ENCODE results near the gene MYO1E.
"Not testable (repeated sequence)": the region's sequence is repeated elsewhere in the genome, so short reads cannot be mapped to it uniquely, and the experiment has no call there.

The MYO1E gene

DNA sequence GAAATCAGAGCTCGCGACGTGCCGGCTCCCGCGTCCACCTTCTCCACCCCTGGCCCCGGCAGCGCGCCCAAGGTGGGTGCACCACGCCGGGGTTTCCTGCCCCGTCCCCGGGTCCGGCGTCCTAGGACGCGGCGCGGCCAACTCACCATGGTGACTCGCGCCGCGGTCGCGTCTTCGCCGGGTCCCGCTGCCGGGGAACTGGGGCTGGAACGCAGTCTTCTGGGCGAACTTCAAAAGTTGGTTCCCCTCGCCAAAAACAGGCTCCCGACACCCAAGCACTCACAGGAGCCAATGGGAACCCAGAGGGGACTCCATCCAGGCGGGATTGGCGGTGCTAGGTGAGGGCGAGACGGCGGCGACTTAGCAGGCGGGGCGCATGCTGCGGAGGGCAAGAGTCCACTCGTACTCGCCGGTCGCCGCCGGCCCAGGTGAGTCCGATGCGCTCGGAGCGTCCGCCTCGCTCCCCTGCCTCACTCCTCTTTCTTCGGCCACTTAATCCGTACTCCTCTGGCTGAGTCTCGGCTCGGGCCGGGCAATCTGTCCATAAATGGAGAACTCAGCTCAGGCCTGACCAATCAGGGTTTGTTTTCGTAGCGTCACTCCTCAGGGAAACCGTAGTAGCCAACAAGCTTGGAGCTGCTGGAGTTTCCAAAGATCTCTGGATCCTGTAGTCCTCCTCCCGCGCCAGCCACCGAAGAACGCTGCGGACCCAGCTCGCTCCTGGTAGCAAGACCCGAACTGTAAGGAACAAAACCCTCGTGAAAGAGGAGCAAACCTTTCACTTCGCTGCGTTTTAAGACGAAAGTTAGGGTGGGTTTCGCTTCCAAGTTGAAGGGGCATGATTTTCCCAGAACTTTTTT lies at the start of gene MYO1E:
TSS of gene MYO1E (minus strand) at position 520 of the 860 bp plus-strand sequence. CDS start at position 149, 371 bp downstream.
- DNase-seq = peak; percentile 97

DNA sequence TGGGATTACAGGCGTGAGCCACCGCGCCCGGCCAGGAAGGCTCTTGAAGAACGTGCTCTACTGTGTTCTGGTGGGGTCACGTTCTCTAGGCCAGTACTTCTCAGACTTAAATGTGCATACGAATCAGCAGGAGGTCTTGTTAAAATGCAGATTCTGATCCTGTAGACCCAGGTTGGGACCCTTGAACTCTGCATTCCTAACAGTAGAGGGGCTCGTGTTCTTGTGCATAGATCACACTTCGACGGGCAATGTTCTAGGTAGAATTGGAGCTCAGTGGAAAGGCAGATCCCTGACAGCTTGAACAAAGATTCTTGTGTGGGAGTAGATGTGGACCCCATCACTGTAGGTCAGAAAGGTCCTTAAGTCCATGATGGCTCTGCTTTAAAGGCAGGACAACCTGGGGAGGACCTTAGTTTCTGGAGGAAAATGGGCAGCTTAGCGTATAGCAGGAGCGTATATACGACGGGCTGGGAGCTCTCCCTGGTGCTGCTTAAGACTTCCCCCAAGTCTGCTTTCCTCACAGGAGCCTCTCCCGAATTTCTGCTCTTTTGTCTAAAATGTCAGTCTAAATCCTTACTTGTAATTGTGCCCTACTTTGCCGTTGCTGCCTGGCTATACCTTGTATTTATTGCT lies 48.4 kb upstream of the MYO1E start:
- DNase-seq = peak; percentile 30

DNA sequence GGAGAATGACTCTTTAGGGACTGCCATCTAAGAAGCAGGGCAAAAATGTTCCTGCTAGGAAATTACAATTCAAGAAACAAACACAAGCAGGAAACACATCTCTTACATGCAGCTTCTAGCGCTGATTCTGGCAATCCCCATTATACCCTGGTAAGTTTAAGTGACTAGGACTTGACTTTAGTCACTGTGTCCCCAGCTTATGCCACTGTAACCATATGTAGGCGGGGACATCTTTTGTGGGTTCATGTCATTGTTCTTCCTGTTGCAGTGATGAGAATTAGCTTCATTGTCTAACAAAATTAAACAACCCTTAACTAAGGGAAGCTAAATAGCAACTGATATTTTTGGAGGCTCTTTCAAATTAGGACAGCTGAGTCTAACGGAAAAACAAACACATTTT lies 47.4 kb upstream of the MYO1E start:
- DNase-seq = no peak

DNA sequence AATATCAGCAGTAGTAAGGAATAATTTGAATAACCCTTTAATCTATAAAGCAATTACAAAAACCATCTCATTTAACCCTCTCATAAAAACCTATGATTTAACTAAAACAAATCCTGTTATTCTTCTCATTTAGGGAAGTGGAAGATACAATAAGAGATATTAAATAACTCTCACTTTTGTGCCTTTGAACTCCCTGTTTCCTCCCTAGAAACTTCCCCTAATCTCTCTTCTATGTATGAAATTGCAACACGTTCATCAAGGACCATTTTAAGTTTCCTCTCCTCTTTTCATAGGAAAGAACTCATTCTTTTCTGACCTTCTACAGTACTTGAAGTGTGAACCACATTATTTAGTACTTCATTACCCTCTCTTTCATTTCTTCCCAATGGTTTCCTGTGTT lies 46.5 kb upstream of the MYO1E start:
- DNase-seq = no peak

DNA sequence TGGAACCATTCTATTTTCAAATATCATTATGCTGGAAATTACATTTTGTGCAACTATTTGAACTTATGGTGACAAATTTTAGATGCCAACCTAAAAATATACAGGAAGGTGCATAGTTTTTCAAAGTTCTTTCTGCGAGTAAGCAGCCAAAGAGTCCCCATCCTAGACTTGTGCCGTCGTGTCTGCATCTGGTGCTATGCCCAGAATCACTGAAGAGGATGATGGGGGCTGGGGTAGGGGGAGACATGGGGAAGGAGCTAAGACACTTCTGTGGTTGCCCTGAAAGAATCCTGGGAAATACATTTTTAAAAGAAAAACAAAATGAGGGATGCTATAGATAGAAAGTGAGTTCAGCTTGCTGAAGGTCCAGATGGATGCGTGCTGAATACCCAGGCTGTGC lies 44.1 kb upstream of the MYO1E start:
- no peak for DNase-seq

DNA sequence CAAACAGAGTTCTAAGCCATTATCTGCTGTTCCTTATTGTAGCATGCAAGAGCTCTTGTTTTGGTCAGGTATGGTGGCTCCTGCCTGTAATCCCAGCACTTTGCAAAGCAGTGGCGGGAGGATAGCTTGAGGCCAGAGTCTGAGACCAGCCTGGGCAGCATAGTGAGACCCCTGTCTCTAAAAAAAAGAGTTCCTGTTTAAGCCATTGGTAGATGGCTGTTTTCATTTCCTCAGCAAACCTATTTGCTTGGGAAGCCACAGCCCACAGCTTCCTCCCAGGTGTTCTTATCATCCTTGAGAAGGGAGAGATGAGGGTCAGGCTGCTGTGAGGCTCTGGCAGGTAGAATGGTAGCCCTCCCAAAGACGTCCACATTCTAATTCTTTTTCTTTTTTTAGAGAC lies 40.9 kb upstream of the MYO1E start:
- DNase-seq = no peak

DNA sequence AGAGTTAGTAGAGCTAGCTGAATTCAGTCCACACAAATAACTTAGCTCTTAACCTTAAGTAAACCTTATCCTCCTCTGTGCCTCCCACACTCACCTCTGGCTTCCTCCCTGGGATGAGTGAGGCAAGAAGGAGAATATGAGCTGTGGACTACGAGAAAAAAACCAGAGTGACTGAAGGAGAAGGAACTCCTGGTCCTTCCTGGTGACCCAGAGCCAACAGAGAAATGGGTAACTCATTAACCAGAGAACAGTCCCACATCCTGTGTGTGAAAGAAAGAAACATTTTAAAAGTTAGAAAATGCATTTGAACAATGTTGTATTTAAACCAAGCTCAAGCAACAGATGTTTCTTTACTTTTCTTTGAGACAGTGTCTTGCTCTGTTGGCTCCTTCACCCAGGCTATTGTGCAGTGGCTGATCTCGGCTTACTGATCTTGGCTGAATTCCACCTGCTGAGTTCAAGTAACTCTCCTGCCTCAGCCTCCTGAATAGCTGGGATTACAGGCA lies 37.8 kb upstream of the MYO1E start:
- DNase-seq = no peak

DNA sequence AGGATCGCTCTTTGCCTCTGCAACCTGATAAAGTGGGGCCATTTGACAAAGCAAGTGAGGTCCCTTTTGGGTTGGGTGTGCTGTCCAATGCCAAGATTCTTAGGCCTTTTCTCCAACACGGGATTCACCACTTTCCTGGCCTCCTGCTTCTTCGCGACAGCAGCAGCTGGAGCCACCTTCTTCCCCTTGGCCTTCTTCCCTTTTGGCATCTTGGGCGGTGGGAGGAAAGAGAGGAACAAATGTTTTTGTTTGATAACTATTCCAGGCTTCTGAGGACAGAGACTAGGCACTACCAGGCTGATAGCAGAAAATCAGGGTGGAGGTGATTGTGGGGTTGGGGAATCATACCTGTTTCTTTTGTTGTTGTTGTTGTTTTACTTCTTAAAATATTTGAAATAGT lies 35.3 kb upstream of the MYO1E start:
- DNase-seq = no peak

DNA sequence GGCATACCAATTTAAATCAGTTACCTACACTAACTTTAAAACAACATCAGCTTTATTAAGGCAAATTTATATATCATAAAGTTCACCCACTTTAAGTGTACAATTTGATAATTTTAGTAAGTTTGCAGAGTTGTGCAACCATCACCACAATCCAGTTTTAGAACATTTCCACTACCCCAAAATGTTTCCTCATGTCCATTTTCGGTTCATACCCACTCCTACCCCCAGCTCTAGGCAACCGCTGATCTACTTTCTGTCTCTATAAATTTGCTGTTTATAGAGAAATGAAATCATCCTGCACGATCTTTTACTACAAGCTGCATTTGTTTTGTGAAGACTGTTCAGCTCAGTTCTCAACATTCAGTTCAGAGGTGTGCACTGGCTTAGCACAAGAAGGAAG lies 33.8 kb upstream of the MYO1E start:
- DNase-seq = no peak

DNA sequence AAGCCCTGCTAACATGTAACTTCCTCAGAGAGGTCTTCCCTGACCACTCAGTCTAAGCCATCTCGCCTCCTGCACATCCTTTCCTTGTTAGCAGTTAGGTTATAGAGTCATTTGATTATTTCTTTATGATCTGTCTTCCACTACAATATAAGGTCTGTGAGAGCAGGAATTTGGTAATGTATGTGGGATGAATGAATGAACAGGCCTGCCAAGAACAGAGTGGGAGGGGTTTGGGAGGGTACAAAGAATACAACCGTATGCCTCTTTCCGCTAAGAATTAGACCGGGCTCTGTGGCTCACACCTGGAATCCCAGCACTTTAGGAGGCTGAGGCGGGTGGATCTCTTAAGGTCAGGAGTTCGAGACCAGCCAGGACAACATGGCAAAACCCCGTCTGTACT lies 32.4 kb upstream of the MYO1E start:
- no peak for DNase-seq

DNA sequence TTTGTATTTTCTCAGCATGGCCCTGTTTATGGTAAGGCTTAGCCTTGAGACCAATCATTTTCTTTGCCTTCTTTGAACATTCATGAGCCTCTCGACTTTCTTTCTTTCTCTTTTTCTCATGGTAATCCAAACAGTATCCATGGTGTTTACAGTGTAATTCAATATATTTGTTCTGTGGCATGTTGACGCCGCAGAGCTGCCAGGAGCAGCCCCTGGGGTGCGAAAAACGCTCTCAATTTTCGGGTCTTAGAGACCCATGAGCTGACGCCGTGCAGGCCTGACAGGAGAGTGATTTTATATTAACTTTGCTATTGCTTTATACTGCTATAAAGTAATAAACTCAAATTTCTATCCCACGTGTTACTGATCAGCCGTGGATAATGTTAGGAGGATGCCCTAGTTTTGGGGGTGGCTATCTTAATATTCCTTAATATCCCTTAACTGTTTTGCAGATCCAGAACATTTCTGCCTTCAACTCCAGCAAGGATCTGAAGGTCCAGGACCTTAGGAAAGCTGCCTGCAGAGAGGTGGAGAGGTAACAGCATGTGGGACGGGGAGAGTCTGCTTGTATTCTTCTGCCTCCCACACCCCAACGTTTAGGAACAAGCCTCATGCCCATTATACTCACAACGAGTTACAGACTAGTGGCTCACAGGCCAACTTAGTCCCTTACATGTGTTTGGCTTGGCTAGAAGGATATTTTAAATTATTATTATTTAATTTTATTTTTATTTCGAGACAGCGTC lies 29.3 kb upstream of the MYO1E start:
- DNase-seq = no peak

DNA sequence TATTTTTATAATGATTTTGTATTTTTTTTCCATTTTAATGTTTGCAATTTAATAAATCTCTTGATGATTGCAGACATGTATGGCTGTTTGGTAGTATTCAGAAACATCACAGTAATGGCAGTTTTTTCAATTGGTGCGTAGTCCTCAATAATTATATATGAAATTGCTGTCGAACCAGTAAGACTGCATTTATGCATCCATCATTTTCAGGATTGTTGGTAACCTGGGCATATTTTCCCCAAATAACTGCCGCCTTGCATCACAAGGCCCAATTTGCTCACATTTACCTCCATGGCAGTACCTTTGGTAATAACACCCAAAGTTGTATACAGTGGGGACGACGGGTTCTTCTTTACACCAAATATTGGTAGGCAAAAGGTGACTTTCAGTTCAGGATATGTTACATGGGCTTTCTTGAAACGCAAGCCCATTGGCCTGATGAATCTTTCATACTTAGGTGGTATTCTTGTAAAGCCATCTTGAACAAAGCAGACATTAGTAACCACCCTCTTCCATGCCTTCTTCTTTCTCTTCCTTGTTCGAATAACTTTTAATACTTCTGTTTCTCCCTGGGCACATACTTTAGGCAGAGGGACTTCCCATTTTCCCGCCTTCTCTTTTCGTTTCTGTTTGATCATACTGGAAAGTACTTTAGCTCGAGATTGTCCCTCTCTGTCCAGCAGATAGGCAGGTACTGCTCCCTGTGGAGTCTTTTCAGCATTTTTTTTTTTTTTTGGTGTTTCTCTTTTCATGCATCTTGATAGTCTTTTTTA lies 28.6 kb upstream of the MYO1E start:
- DNase-seq = not testable (repeated sequence)

DNA sequence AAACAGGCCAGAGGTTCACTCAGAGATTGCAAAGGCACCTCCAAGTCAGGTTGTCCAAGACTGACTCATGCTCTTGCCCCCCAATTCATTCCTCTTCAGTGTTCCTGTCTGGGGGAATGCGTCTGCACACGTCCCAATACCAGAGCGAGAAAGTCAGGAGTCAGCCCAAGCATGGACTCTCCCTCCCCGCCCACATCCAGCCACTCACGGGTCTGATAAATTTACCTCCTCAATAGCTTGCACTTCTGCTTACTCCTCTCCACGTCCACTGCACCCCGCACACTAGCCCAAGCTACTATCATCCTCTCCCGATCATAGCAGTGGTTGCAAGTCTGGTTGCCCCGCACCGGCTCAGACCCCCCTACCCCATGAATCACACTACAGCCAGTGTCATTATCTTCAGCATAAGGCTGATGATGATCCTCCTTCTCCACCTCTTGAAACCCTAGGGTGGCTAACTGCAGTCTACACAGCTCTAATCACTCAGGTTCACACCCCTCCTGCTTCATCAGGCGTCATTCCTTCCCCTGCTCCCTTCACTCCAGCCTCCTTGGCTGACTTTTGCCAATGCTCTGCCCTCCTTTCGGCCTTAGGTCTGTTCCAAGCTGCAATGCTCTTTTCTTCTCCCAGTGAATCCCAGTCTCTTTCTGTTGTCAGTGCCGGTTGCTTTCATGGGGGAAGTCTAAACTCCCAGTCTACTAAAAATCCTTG lies 27.6 kb upstream of the MYO1E start:
- no peak for DNase-seq

DNA sequence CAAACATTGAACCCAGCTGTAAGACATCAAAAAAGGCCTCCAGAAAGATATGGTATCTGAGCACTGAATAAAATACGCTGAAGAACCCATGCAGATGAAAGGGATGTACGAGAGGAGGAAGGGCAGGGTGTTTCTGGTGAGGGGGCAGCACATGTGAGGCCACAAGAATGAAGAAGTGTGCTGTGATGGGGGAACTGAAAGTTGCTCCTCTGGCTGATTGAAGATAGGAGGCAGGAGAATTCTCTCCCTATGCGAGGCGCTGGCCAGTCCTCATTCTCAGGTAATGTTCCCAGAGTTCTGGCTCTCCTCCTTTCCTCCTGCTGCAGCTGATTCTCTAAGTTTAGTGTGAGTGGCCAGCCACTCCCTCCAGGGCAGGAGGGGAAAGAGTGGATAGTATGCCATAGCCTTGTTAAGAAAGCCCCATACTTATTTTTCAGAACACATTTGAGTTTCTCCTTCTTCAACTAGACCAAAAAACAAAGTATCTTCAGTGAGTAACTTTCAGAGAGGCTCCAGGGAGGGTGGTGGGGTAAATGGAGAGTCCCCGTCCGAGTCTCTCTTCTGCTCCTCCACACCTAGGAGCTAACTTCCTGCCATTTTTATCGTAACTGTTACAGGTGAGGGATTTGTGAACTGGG lies 26.9 kb upstream of the MYO1E start:
- no peak for DNase-seq

DNA sequence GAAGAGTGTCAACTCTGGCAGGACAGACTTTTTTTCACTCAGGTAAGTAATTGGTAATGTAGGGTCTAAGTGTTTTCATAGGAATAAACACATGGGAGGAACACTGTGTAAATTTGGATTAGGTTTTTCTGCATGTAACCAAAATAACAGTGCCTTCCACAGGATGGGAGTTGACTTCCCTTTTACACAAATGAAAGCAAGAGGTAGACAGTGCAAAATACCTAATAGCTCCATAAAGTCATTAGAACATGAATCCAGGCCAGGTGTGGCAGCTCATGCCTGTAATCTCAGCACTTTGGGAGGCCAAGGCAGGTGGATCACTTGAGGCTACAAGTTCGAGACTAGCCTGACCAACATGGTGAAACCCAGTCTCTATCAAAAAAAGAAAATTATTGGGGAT lies 25.5 kb upstream of the MYO1E start:
- DNase-seq = no peak

DNA sequence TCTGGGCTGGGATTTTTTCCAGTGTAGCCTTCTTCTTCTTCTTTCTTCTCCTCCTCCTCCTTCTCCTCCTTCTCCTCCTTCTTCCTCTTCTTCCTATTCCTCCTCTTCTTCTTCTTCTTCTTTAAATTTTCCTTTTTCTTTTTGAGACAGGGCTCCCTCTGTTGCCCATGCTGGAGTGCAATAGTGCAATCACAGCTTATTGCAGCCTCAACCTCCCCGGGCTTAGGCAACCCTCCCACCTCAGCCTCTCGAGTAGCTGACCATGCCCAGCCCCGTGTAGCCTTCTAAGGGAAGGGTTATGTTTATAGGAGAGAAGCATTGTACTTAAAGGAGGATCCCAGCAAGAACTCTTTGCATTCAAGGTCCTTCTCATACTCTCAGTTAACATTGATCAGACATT lies 24.0 kb upstream of the MYO1E start:
- no peak for DNase-seq

DNA sequence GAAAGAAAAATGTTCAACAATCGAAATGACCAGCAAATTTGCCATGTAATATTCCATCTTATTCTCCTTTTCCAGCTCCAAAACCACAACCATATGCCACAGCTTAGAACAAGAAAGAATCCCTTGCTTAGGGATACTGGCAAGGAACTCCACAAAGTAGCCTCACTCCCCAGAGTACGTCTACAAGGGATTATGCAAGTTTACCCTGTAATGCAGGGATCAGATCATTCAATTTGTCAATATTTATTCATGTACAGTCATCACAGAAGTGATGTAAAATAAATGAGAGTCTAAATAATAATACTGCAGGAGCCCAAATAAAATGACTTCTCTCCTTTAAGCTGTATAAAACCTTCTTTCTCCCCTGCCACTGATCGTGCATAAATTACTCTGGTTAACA lies 23.5 kb upstream of the MYO1E start:
- no peak for DNase-seq

DNA sequence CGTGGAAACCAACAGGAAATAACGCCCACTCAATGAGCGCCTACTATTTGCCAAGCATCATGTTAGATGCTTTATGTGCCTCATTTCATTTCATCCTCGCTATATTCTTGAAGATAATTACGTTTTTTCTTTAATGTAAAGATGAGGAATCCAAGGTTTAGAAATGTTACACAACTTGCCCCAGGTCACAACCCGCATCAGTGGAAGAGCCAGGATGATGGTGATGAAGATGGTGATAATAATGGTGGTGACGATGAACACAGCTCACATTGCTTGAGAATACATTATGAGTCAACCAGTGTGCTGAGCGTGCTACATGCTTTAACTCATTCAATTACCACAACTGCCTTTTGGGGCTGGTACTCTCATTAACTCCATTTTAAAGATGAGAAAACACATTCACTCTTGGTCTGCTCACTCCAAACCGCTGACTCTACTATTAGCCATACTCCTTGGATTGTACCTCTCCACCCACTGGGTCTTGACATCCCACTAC lies 21.5 kb upstream of the MYO1E start:
- no peak for DNase-seq

DNA sequence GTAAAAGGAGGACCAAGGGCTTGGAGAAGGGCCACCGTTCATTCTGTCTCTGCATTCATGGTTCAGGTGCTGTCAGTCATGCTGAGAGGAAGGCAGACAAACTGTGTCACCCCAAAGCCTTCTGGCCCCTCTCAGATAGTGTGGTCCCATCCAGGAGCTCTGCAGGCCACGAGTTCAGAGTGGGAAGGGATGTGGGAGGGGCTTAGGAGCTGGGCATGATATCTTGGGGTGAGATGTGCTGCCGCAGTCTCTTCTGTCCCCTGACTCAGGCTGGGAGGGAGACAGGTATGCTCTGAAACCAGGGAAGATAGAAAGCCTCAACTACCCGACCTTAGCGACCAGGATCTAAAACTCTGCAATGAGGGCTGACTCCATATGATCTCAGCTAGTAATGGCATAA lies 19.6 kb upstream of the MYO1E start:
- no peak for DNase-seq

DNA sequence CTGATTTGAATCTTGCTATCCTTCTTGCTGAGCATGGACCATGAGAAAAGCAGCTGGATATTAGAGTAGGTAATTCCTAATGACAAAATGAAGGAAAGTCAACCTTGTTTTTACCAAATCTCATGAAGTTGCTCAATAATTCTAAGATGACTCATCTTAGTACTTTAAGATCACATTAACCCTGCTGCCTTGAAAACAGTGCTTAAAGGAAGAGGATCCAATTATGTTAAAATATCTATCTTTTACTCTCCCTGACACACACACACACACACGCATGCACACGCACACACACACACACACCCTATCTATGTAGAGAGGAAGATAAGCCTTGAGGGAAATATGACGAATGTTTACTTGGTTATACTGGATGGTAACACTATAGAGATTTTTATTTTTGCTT lies 16.0 kb upstream of the MYO1E start:
- peak; percentile 45 for DNase-seq

DNA sequence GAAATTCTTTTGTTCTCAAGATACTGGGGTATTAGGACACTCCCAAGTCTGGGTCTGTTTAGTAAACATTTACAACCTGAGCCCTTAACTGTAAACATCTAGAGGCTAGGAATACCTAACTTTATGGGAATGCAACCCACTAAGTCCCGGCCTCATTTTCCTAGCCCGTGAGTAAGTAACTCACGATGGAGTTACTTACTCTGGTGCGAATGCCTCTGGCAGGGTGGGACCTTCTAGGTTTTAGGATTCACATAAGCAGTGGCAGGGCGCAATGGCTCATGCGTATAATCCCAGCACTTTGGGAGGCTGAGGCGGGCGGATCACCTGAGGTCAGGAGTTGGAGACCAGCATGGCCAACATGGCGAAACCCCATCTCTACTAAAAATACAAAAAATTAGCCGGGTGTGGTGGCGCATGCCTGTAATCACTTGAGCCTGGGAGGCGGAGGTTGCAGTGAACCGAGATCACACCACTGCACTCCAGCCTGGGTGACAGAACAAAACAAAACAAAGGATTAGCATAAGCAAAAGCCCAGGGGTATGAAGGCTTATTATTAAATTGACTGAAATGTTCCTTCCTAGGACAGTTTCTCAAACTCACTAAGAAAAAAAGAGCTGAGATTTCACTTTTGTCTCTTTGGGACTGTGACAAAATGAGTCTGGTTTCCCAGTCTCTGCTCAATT lies 14.7 kb upstream of the MYO1E start:
- DNase-seq = not testable (repeated sequence)

All from fibroblast of skin of right biceps (primary cell).